ACC112 (cell line): ENCODE measurements around the gene CA10.

Experiments used
- H2AFZ ChIP-seq: fragments of 200-600 bp; sonication (generic); one replicate; pipeline ENCODE4 v1.6.0; 2017; ENCODE audit warnings: antibody characterized with exemption, low read length; ENCODE audit not compliant: unreplicated experiment
- H3K27ac ChIP-seq: fragments of 200-600 bp; sonication (generic); 2 replicates; pipeline ENCODE4 v1.5.1; 2014; ENCODE audit warnings: low read depth, mild to moderate bottlenecking, antibody characterized with exemption, low read length, moderate library complexity
- H3K27me3 ChIP-seq: fragments of 200-600 bp; sonication (generic); 2 replicates; pipeline ENCODE4 v1.6.1; 2014; ENCODE audit warnings: mild to moderate bottlenecking, antibody characterized with exemption, low read length, moderate library complexity, mixed read lengths; ENCODE audit not compliant: insufficient read depth
- H3K36me3 ChIP-seq: fragments of 200-600 bp; sonication (generic); 2 replicates; pipeline ENCODE4 v1.6.1; 2016; ENCODE audit warnings: mild to moderate bottlenecking, antibody characterized with exemption, low read length, moderate library complexity, mixed read lengths; ENCODE audit not compliant: insufficient read depth
- H3K4me1 ChIP-seq: fragments of 200-600 bp; sonication (generic); one replicate; pipeline ENCODE4 v1.6.1; 2016; ENCODE audit warnings: low read length, mixed read lengths; ENCODE audit not compliant: insufficient read depth, unreplicated experiment, control insufficient read depth
- H3K4me3 ChIP-seq: fragments of 200-600 bp; sonication (generic); 2 replicates; pipeline ENCODE4 v1.5.1; 2014; ENCODE audit warnings: mild to moderate bottlenecking, low read depth, low read length
- H3K79me2 ChIP-seq: fragments of 200-600 bp; sonication (generic); one replicate; pipeline ENCODE4 v1.6.0; 2016; ENCODE audit warnings: low read length; ENCODE audit not compliant: control insufficient read depth, unreplicated experiment, insufficient read depth

The CA10 gene

DNA sequence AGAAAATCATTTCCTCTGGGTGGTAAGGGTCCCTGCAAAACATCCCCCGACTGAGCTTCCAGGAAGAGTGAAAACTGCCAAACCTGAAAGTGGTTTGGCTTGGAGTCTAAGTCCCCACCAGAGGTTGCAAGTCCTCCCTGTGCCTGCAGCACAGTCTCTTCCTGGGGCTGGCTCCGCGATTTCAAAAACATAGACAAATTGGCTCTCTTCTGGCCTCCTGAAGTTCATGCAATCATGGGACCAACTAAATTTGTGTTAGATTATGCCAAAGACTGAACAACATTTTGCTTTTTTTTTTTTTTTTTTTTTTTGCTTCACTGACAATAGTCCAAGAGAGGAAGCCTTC, 447.9 kb downstream of the CA10 start:
- no peaks in the 10 kb centered on the region for H3K36me3 ChIP-seq
- no peak overlapping the region for H3K4me3 ChIP-seq
- no peaks in the 10 kb centered on the region for H3K4me1 ChIP-seq
- no peak overlapping the region for H2AFZ ChIP-seq
- no peak overlapping the region for H3K27ac ChIP-seq
- no peaks in the 10 kb centered on the region for H3K27me3 ChIP-seq
- no peaks in the 10 kb centered on the region for H3K79me2 ChIP-seq

- Histone ChIP-seq H3K36me3 (no peaks in the 10 kb centered on the region), H3K27me3 (no peaks in the 10 kb centered on the region), H3K27ac (no peak overlapping the region), H3K4me3 (no peak overlapping the region), H3K79me2 (no peaks in the 10 kb centered on the region), H2AFZ (no peak overlapping the region), H3K4me1 (no peaks in the 10 kb centered on the region)
Measured at GRCh38 chr17:51709694-51710633, 448.6 kb downstream of the CA10 start.

GRCh38 chr17:51707216-51707615, 451.3 kb downstream of the CA10 start:
- Histone ChIP-seq H3K36me3 (no peaks in the 10 kb centered on the region), H3K79me2 (no peaks in the 10 kb centered on the region), H3K27me3 (no peaks in the 10 kb centered on the region), H3K4me3 (no peak overlapping the region), H3K4me1 (no peaks in the 10 kb centered on the region), H3K27ac (no peak overlapping the region), H2AFZ (no peak overlapping the region)

- no peaks in the 10 kb centered on the region for H3K27me3 ChIP-seq
- H3K79me2 ChIP-seq, result no peaks in the 10 kb centered on the region
- no peak overlapping the region for H3K27ac ChIP-seq
- no peak overlapping the region for H3K4me3 ChIP-seq
- no peaks in the 10 kb centered on the region for H3K4me1 ChIP-seq
- H2AFZ ChIP-seq, result no peak overlapping the region
- no peaks in the 10 kb centered on the region for H3K36me3 ChIP-seq
Measured at GRCh38 chr17:51706093-51706492, 452.4 kb downstream of the CA10 start.

- Histone ChIP-seq H3K79me2 (no peaks in the 10 kb centered on the region), H2AFZ (no peak overlapping the region), H3K4me1 (no peaks in the 10 kb centered on the region), H3K27me3 (no peaks in the 10 kb centered on the region), H3K36me3 (no peaks in the 10 kb centered on the region), H3K4me3 (no peak overlapping the region), H3K27ac (no peak overlapping the region)
Measured at GRCh38 chr17:51703361-51704341, 454.9 kb downstream of the CA10 start.

- Histone ChIP-seq H3K27ac (no peak overlapping the region), H2AFZ (no peak overlapping the region), H3K4me1 (no peaks in the 10 kb centered on the region), H3K4me3 (no peak overlapping the region), H3K27me3 (no peaks in the 10 kb centered on the region), H3K36me3 (no peaks in the 10 kb centered on the region), H3K79me2 (no peaks in the 10 kb centered on the region)
Measured at GRCh38 chr17:51702963-51703360, 455.6 kb downstream of the CA10 start.

GRCh38 chr17:51701501-51701900, 457.0 kb downstream of the CA10 start:
- Histone ChIP-seq H3K79me2 (no peaks in the 10 kb centered on the region), H3K27ac (no peak overlapping the region), H3K27me3 (no peaks in the 10 kb centered on the region), H3K36me3 (no peaks in the 10 kb centered on the region), H3K4me1 (no peaks in the 10 kb centered on the region), H2AFZ (no peak overlapping the region), H3K4me3 (no peak overlapping the region)

DNA sequence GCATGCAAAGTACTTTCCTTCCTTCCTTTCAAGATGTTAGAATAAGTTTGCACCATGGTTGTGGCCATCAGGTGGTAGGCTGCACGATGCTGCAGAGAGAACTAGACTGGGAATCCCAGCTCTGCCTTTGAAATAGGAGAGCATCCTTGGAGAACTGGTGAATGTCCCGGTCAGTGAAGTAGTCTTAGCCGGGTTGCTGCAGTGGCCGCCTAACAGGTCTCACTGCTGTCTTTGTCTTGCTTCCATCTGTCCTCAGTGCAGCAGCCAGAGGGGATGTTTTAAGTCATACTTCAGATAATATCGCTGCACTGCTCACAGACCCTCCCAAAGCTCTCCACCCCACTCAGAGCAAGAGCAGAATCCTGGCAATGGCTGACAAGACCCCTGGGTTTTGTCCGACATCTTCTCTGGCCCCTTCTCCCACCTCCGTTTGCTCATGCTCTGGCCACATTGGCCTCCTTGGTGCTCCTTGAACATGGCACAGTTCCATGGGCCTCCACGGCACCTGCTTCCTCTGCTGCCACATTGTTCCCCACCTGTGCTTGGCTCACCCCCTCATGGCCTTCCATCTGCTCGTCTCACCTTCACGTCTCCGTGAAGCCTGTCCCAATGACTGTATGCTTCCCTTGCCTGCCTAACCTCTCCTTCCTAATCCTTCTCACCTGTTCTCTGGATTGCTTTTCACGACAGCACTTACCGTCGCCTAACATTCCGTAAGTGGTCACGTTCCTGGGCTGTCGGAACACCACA, 458.3 kb downstream of the CA10 start:
- Histone ChIP-seq H2AFZ (no peak overlapping the region), H3K4me3 (no peak overlapping the region), H3K79me2 (no peaks in the 10 kb centered on the region), H3K36me3 (no peaks in the 10 kb centered on the region), H3K27me3 (no peaks in the 10 kb centered on the region), H3K4me1 (no peaks in the 10 kb centered on the region), H3K27ac (no peak overlapping the region)

DNA sequence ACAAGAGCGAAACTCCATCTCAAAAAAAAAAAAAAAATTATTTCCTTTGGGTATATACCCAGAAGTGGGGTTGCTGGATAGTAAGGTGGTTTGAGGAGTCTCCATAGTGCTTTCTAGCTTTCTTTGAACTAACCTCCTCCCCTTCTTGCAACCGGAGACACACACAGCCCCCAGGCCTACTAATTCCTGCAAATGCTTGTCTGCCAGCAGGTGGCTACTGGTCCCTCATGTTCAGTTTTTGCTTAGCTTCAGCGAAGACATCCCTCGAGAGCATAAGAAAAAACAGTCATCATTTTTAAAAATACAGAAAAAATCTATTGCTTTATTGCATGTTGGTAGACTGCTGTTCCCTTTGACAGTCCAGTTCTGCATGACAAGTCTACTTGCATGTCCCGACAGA, 459.2 kb downstream of the CA10 start:
- no peaks in the 10 kb centered on the region for H3K36me3 ChIP-seq
- H3K27ac ChIP-seq, result no peak overlapping the region
- no peak overlapping the region for H3K4me3 ChIP-seq
- H3K4me1 ChIP-seq, result no peaks in the 10 kb centered on the region
- no peaks in the 10 kb centered on the region for H3K79me2 ChIP-seq
- no peak overlapping the region for H2AFZ ChIP-seq
- H3K27me3 ChIP-seq, result no peaks in the 10 kb centered on the region

DNA sequence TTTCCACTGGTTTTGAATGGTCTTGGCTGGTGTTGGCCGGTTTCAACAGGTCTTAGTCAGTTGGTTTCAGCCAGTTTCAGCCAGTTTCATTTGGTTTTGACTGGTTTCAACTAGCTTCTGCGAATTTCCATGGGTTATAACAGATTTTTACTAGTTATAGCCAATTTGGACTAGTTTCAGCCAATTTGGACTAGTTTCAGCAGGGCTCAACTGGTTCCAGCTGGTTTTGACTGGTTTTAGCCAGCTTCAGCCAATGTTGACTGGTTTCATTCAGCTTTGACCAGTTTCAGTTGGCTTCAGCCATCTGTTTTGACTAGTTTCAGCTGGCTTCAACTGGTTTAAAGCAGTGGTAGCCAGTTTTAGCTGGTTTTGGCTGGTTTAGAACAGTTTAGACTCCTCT, 465.6 kb downstream of the CA10 start:
- Histone ChIP-seq H3K79me2 (no peaks in the 10 kb centered on the region), H3K27me3 (no peaks in the 10 kb centered on the region), H3K27ac (no peak overlapping the region), H3K36me3 (no peaks in the 10 kb centered on the region), H3K4me1 (no peaks in the 10 kb centered on the region), H3K4me3 (no peak overlapping the region), H2AFZ (no peak overlapping the region)
